K562 (cell line): ENCODE data around the gene CNIH1. TPM values are rescaled to one million over a fixed set of nuclear protein-coding genes. Genes with fewer than 3 reads are reported as not detected.

Experiments used
- ATAC-seq: fragments of 200-7000 bp; cut with Tn5 transposase; 3 replicates; pipeline ENCODE4 v1.9.1; 2020; ENCODE audit warnings: moderate library complexity
- BruUV-seq: library from RNA; stranded (reverse); fragments of 400-500 nt; replicated peaks from 2 replicates; lab custom pipeline; 2021; lab: Mats Ljungman, UMichigan
- CTCF ChIA-PET: fragments of 300-600 bp; formaldehyde crosslinking; extraction: SDS; loops from one replicate; lab custom pipeline; 2021; ENCODE audit warnings: low intra/inter-chr PET ratio; lab: Yijun Ruan, JAX
- POLR2A ChIA-PET: fragments of 300-600, 350-650 bp; sonication (Branson Sonifier 250); formaldehyde crosslinking; extraction: SDS; loops from one replicate; lab custom pipeline; 2021; ENCODE audit warnings: antibody characterized with exemption, inconsistent platforms; lab: Yijun Ruan, JAX
- DNase-seq, 4 experiments: peaks; one replicate each; pipeline versions ENCODE4 v3.0.0 to v3.0.0-alpha.2; 2011 to 2018; ENCODE audit warnings: low spot score in 3 of 4, mixed read lengths in 3 of 4; ENCODE audit errors: extremely low read depth in 1 of 4
- FAIRE-seq: peaks from 2 replicates; lab custom pipeline; 2011; peaks lifted over from hg19 to GRCh38; lab: Jason Lieb, UNC
- H2AFZ ChIP-seq: 2 replicates; pipeline ENCODE4 v1.6.0; 2011; ENCODE audit warnings: low read depth, low read length, control low read depth, inconsistent platforms
- H3K27ac ChIP-seq: fragments of 200-600 bp; 3 replicates; pipeline ENCODE4 v1.8.0; 2011; ENCODE audit warnings: low read depth, mild to moderate bottlenecking, control low read depth, inconsistent platforms, low read length, moderate library complexity, mixed read lengths; ENCODE audit errors: extremely low read depth
- H3K27me3 ChIP-seq, 2 experiments: fragments of 300-600 bp in 1 of 2; 2 replicates in 1 of 2; 3 replicates in 1 of 2; pipeline versions ENCODE4 v1.6.0 to v1.8.0; 2011; ENCODE audit warnings: inconsistent platforms in 2 of 2, low read length in 2 of 2, mild to moderate bottlenecking in 1 of 2, mixed read lengths in 1 of 2, moderate library complexity in 1 of 2; ENCODE audit not compliant: control insufficient read depth in 2 of 2, insufficient read depth in 2 of 2
- H3K36me3 ChIP-seq: fragments of 300-600 bp; 3 replicates; pipeline ENCODE4 v1.8.0; 2011; ENCODE audit warnings: mild to moderate bottlenecking, low read length, inconsistent platforms; ENCODE audit not compliant: control insufficient read depth, insufficient read depth
- H3K4me1 ChIP-seq, 2 experiments: fragments of 200-600 bp in 1 of 2; replicated peaks in 1 of 2; 2 replicates in 1 of 2; 3 replicates in 1 of 2; pipeline versions ENCODE4 v1.5.1 to v1.8.0; 2011; ENCODE audit warnings: inconsistent platforms in 2 of 2, low read length in 2 of 2, mild to moderate bottlenecking in 1 of 2, mixed read lengths in 1 of 2, moderate library complexity in 1 of 2; ENCODE audit not compliant: control insufficient read depth in 2 of 2, insufficient read depth in 2 of 2
- H3K4me2 ChIP-seq: 2 replicates; pipeline ENCODE4 v1.6.1; 2011; ENCODE audit warnings: low read length, control low read depth, inconsistent platforms, mixed read lengths; ENCODE audit not compliant: insufficient read depth
- H3K4me3 ChIP-seq: fragments of 200-600 bp; sonication (generic), shearing (Covaris generic); 2 replicates; pipeline ENCODE4 v1.5.1; 2016; ENCODE audit warnings: control low read depth, inconsistent platforms
- H3K79me2 ChIP-seq: fragments of 200-600 bp; 3 replicates; pipeline ENCODE4 v1.8.0; 2011; ENCODE audit warnings: low read length, inconsistent platforms; ENCODE audit not compliant: control insufficient read depth, insufficient read depth
- H3K9ac ChIP-seq, 2 experiments: 2 replicates each; pipeline versions ENCODE4 v1.6.0 to v1.6.1; 2011; ENCODE audit warnings: low read depth in 2 of 2, low read length in 2 of 2, control low read depth in 1 of 2, inconsistent platforms in 1 of 2, mild to moderate bottlenecking in 1 of 2, mixed read lengths in 1 of 2; ENCODE audit not compliant: insufficient read depth in 1 of 2
- H3K9me1 ChIP-seq: one replicate; pipeline ENCODE4 v1.6.0; 2011; ENCODE audit warnings: inconsistent platforms, mild to moderate bottlenecking, low read length, moderate library complexity; ENCODE audit not compliant: control insufficient read depth, insufficient read depth
- H3K9me3 ChIP-seq: replicated peaks from 2 replicates; pipeline ENCODE4 v1.5.1; 2011; ENCODE audit warnings: low read depth, low read length, inconsistent platforms; ENCODE audit not compliant: control insufficient read depth, insufficient read depth
- H4K20me1 ChIP-seq: replicated peaks from 2 replicates; pipeline ENCODE4 v1.6.1; 2011; ENCODE audit warnings: low read length, inconsistent platforms, mixed read lengths; ENCODE audit not compliant: control insufficient read depth, insufficient read depth
- CEBPG ChIP-seq, 3 experiments: fragments of 200-800 bp in 1 of 3; sonication (Bioruptor generic) in 1 of 3; sonication (generic) in 1 of 3; formaldehyde crosslinking in 1 of 3; IDR thresholded peaks in 2 of 3; conservative IDR thresholded peaks in 1 of 3; 2 replicates each; pipeline versions ENCODE4 v1.6.1 to v1.8.0; 2016 to 2022; ENCODE audit warnings: missing compliant biosample characterization in 2 of 3, missing genetic modification characterization in 2 of 3, mild to moderate bottlenecking in 1 of 3, missing genetic modification reagents in 1 of 3
- MEF2D ChIP-seq: conservative IDR thresholded peaks from 2 replicates; pipeline ENCODE4 v1.6.1; 2016; ENCODE audit warnings: low read depth, missing genetic modification characterization, missing compliant biosample characterization
- MTA1 ChIP-seq: fragments of 450-650 bp; IDR thresholded peaks from 2 replicates; pipeline ENCODE4 v1.6.1; 2017; ENCODE audit warnings: borderline replicate concordance
- POLR2H ChIP-seq: IDR thresholded peaks from 2 replicates; pipeline ENCODE4 v1.6.1; 2016; ENCODE audit warnings: missing genetic modification characterization, low read depth, mild to moderate bottlenecking, control low read depth, missing compliant biosample characterization, moderate library complexity
- POU5F1 ChIP-seq: fragments of 150-350 bp; IDR thresholded peaks from 2 replicates; pipeline ENCODE4 v1.6.1; 2014; ENCODE audit warnings: borderline replicate concordance, low read length, low read depth, mild to moderate bottlenecking; ENCODE audit not compliant: partially characterized antibody
- SMARCA4 ChIP-seq: fragments of 450-650 bp; IDR thresholded peaks from 2 replicates; pipeline ENCODE4 v1.6.1; 2016
- ZNF766 ChIP-seq: fragments of 200-800 bp; sonication (Bioruptor generic); conservative IDR thresholded peaks from 2 replicates; pipeline ENCODE4 v1.6.1; 2016; ENCODE audit warnings: missing genetic modification characterization, missing compliant biosample characterization
- WGBS: fragments of 100-300 bp; shearing (Covaris generic); methylation state at CpG from one replicate; pipeline ENCODE4 v1.1.6; 2016; ENCODE audit warnings: low coverage, mixed read lengths; ENCODE audit not compliant: insufficient coverage; ENCODE audit errors: missing lambda C conversion rate; 5-methylcytosine and 5-hydroxymethylcytosine counted together
- in situ Hi-C: fragments of 300-500 bp; cut with MboI; formaldehyde crosslinking; loops from 4 replicates; pipeline ENCODE4 v1.15.0; 2018; ENCODE audit warnings: inconsistent platforms, mixed read lengths
- intact Hi-C: fragments of 100-400 bp; cut with micrococcal nuclease; formaldehyde crosslinking; loops from 2 replicates; pipeline ENCODE4 v1.14.2; 2022
- polyA plus RNA-seq, 8 experiments: library from polyadenylated mRNA; depleted of rRNA in 4 of 8; stranded (reverse) in 5 of 8; unstranded in 3 of 8; fragments of >200 nt; fragmentation: Nextera tagmentation in 2 of 8; fragmentation: Illumina TruSeq in 1 of 8; extraction: Ambion mirVana in 2 of 8; extraction: Trizol in 1 of 8; gene quantifications; 2 replicates each; pipeline versions ENCODE4 v1.2.1 to v1.2.3, GENCODE V29; 2011 to 2014; ENCODE audit warnings: inconsistent platforms in 1 of 8, missing spikeins in 1 of 8
- total RNA-seq, 7 experiments: library from RNA; depleted of rRNA in 6 of 7; stranded (reverse); fragments of >200 nt in 6 of 7; fragmentation: Illumina TruSeq in 2 of 7; extraction: Trizol in 2 of 7; gene quantifications; 2 replicates each; pipeline versions ENCODE4 v1.2.1 to v1.2.3, GENCODE V29; 2011 to 2021; ENCODE audit warnings: low replicate concordance in 1 of 7
- TF ChIP-seq, protein P1 (sequence below), 2 experiments: fragments of 450-650 bp in 1 of 2; sonication (generic) in 1 of 2; formaldehyde crosslinking in 1 of 2; IDR thresholded peaks in 1 of 2; conservative IDR thresholded peaks in 1 of 2; 2 replicates each; pipeline versions ENCODE4 v1.6.1 to v1.8.1; 2016 to 2023; ENCODE audit warnings: mild to moderate bottlenecking in 2 of 2, moderate library complexity in 2 of 2, inconsistent platforms in 1 of 2, missing genetic modification reagents in 1 of 2

Gene CNIH1
- total and polyA plus RNA-seq, 9 of the 15 experiments (the other 6 are each of a cell fraction or from before 2014, with no cell fraction given), result 13.9 to 283 (median 77.3) TPM

- FAIRE-seq, result peak; percentile 54
- peak overlapping the region; percentile 93 for H3K27ac ChIP-seq
- peaks cover 61% of the 10 kb centered on the region for H3K79me2 ChIP-seq
- in situ Hi-C loops, result no loop called here
- H3K9ac ChIP-seq, result peak overlapping the region in 1 of 2 experiments; percentile 69; a peak in 2 of 4 replicates
- H4K20me1 ChIP-seq, result no peaks in the 10 kb centered on the region
- no peak overlapping the region for H2AFZ ChIP-seq
- ATAC-seq, result no peak
- ChIA-PET CTCF (no interaction called here), POLR2A (no interaction called here)
- TSS peak; percentile 48 for BruUV-seq
- intact Hi-C loops, result loop anchor here (2.0 kb wide), 2 partner anchors 43 to 49 kb away; partner anchors contain the start of genes CDKN3 and GMFB
- H3K4me1 ChIP-seq, result peaks cover 10 to 20% of the 10 kb centered on the region in 2 experiments; a peak in 4 of 5 replicates
- peaks cover 4% of the 10 kb centered on the region; the same call in 2 of the 3 replicates for H3K36me3 ChIP-seq
- H3K9me3 ChIP-seq, result no peaks in the 10 kb centered on the region
- peak overlapping the region; percentile 68 for H3K4me2 ChIP-seq
- peak overlapping the region; percentile 91 for H3K4me3 ChIP-seq
- no peaks in the 10 kb centered on the region for H3K9me1 ChIP-seq
- WGBS, result 3% methylated on average over 7 of the region's 7 CpGs
- H3K27me3 ChIP-seq, result no peaks in the 10 kb centered on the region
- TF ChIP-seq, protein P1, sequence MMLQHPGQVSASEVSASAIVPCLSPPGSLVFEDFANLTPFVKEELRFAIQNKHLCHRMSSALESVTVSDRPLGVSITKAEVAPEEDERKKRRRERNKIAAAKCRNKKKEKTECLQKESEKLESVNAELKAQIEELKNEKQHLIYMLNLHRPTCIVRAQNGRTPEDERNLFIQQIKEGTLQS (IDR thresholded peaks at IDR 0.05), result 0 out of 2 replicates have a peak, but pooled peaks have one; percentile 36
- TF ChIP-seq, protein P1 (CRISPR knock-in tag; conservative IDR thresholded peaks at IDR 0.05), result no peak
- no peak for TF ChIP-seq ZNF766 (CRISPR knock-in tag)
- peak; percentile 57; the same call in 1 of the 2 replicates for TF ChIP-seq CEBPG (CRISPR knock-in tag; IDR thresholded peaks at IDR 0.05)
- TF ChIP-seq CEBPG (tag; conservative IDR thresholded peaks at IDR 0.05 in 1 of 2, IDR thresholded peaks at IDR 0.05 in 1 of 2), result peak; percentile 63 to 73
- no peak for TF ChIP-seq POU5F1
- no peak for TF ChIP-seq MEF2D (tag)
- peak; percentile 4; the same call in 1 of the 2 replicates for TF ChIP-seq SMARCA4
- TF ChIP-seq POLR2H (tag), result peak; percentile 42; the same call in 1 of the 2 replicates
- no peak for TF ChIP-seq MTA1
- peak in 1 of 4 experiments; percentile 3 for DNase-seq
Measured at GRCh38 chr14:54440037-54440436, 1.1 kb downstream of the CNIH1 start.
